GM19193 (cell line): ENCODE measurements around the gene NPAS2.

Experiments
- POLR2A ChIP-seq: IDR thresholded peaks from 4 replicates; pipeline ENCODE4 v1.6.1; 2011; ENCODE audit not compliant: insufficient read depth, insufficient read length; ENCODE audit errors: extremely low read depth

Gene NPAS2

DNA sequence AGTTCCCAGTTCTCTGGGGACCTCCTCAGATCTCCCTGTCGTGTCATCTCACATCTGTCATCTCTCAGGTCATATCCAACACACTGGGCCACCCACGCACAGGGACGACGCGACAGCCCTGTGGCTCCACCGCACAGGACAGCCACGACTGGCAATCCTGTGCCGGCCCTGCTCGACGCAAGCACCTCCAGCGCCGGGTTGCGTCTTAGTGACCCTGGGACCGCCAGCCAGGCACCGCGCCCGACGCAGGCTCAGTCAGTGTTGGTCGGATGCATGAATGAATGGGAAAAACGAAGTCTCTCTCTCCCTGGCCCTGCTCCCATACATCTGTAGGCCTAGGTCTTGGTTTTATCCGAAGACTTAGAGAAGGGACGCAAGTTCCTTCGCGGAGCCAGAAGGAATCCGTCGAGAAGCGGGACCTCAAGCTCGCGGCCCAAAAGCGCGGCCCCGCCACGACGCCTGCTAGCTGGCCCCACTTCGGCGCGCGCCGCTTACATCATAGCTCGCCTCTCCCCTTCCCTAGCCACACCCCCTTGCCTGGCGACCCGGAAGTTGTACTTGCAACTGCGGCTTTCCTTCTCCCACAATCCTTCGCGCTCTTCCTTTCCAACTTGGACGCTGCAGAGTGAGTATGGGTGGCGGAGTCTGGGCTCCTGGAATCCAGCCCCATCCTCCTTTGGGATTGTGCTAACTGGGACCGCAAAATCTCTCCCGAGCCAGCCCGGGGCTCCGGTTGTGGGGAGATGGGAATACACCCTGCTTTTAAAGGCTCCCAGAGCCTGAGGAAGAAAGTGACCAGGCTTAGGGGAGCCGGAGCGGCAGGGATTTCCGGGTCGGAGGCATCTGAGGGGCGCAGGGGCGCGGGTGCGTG lies 182.0 kb downstream of the NPAS2 start, which contains the start of gene RPL31:
Gene RPL31 (plus strand): TSS at position 599 of the 871 bp plus-strand sequence. CDS start 413 bp downstream, outside the sequence.
- TF ChIP-seq POLR2A = peak; percentile 99

DNA sequence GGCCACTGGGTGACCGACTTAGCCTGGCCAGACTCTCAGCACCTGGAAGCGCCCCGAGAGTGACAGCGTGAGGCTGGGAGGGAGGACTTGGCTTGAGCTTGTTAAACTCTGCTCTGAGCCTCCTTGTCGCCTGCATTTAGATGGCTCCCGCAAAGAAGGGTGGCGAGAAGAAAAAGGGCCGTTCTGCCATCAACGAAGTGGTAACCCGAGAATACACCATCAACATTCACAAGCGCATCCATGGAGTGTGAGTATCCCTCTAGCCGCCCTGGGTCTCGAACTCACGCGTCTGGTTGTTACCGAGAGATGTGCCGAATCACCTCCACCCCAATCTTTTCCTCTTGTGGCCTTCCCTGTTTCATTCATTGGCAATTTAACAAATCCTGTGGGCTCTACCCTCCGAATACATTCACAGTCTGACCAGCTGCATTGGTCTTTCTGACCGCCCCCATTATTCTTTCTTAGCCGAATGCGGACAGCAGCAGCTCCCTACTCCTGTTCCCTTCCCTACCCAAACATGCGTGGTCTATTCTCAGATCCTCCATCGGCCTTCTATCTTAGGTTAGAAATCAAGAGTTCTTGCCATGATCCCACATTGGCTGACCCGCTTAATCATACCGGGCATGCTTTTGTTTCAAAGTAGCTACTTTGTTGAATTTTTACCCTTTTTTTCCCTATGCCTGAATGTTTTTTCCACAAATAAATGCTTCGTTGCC lies 182.8 kb downstream of the NPAS2 start:
- no peak for TF ChIP-seq POLR2A

DNA sequence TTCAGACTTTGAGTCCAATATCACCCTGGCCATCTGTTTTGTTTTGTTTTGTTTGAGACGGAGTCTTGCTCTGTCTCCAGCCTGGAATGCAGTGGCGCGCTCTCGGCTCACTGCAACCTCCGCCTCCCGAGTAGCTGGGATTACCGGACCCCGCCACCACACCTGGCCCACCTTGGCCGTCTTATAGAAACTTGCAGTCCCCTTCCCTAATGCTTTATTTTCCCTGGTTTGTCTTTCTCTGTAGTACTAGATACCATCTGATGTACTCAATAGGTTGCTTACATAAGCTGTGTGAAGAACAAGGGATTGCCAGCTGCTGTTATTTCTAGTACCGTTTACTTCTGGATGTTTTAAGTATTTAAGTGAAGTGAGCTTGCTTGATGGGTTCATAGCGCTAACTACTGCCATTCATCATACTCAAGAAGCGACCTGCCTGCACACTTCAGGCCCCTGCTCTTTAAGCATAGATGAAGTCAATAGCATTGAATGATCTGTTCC lies 183.4 kb downstream of the NPAS2 start:
- TF ChIP-seq POLR2A = no peak

DNA sequence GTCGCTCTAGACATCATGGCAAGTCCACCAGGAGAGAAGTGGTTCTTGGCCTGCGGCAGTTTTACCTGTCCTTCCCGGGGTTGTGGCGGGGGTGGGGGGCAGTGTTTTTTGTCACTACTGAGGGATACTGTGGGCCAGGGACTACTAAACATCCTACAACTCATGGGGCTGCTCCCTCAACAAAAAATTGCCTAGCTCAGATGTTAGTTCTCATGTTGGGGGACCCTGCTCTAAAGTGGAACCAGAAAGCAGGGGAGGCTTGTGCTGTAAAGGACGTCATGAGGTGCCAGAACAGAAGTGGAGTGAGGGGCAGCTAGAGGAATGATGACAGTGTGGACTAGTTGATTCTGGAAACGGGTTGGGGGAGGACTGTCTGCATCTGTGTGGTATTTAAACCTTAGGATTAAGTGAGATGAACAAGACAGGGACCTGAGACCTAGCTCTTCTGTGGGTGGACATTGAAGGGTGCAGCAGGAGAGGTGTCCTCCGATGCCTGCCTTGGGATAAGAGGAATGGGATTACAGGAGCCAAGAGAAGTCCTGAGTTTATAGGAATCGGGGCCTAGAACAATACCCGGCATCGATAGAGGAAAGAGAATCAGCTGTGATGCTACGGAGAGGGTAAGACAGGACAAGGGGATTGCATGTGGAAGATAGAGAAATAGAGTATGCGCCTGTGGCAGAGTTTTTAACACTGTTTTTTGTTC lies 184.8 kb downstream of the NPAS2 start:
- no peak for TF ChIP-seq POLR2A

DNA sequence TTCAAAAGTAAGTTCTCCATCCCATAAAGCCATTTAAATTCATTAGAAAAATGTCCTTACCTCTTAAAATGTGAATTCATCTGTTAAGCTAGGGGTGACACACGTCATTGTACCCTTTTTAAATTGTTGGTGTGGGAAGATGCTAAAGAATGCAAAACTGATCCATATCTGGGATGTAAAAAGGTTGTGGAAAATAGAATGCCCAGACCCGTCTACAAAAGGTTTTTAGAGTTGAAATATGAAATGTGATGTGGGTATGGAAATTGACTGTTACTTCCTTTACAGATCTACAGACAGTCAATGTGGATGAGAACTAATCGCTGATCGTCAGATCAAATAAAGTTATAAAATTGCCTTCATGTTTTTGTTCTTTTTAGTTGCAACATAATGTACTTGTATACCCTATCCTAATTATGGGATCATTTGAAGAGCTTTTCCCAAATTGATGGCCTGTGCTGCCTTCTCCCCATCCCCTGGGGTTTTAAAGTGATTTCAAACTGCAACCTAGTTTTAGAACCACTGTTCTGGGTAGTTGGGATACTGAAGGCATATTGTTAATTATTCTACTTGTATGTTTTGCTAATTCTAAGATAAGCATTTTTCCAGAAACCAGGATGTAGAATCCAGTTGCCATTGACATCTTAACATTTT lies 186.3 kb downstream of the NPAS2 start:
- TF ChIP-seq POLR2A = no peak

DNA sequence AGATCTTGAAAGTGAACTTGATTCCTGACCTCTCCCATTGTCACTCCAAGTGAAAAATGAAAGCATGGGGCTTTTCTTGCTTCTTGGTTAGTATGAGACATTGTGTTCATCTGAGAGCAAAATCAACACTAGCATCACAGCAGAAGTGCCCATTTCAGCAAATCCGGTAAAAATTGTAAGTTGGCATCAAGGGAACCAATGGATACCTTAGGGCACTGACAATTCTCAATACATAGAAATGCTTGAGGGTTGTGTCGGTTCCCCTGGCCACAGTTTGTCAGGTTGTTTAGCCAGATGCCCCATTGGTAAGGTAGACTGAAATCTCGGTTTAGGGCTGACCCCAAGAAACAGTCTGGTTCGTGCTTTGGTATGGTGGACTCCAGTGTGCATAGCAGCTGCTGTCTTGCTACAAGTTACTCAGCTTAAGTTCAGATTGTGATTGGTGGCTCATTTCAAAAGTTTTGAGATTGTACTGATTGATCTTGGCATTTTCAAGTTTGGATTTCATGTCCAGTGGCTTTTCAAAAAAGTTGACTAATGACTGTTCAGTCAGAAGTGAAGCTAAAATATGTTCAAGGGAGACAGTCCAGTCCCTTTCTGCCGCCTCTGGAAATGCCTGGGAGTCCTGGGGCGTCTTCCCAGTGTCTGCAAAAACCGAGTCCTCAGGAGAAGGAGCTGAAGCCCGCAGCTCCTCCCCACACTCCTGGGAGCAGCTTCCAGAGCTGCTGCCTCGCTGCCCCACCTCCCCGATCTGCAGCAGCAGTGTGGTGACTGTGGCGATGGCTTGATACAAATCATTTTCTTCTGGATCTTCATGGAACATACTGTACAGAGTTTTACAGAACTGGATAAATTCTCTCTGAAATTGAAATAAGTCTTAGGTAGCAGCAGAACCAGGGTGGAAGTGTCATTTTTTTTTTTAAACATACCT lies 187.7 kb downstream of the NPAS2 start:
- TF ChIP-seq POLR2A = peak; percentile 38

DNA sequence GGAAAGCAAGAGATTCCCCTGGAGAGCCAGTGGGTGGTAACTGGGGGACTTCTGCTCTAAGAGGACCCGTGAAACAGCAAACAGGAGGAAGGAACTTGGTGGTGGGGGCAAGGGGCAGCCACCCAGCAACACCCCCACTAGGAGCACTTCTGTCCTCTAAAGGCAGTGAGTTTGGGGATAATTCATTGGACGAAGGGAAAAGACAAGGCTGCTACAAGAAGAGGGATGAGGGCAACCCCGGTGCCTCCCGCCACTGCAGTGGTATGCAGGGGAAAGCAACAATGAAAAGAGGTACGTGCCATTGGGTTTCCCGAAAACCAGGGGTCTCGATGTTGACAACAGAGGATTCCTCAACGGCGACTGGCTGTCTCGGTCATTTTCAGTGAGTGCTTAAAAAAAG lies 191.2 kb downstream of the NPAS2 start:
- TF ChIP-seq POLR2A = no peak

DNA sequence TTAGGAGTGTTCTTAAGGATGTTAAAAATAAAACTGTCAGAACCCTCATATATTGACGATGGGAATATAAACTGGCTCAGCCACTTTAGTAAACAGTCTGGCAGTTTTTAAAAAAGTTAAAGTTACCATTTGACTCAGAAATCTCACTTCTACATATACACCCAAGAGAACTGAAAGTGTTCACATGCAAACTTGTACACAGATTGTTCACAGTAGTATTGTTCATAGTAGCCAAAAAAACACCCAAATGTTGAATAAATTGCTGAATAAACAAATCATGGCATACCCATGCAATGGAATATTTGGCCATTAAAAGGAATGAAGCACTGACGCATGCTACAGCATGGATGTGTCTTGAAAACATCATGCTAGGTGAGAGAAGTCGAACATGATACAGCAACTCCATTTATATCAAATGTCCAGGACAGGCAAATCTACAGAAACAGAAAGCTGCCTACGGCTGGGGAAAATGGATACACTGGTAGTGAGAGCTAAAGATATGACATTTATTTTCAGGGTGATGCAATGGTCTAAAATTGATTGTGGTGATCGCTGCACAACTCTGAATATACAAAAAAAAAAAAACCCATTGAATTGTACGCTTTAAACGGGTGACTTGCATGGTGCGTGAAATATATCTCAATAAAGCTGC lies 192.2 kb downstream of the NPAS2 start:
- no peak for TF ChIP-seq POLR2A

DNA sequence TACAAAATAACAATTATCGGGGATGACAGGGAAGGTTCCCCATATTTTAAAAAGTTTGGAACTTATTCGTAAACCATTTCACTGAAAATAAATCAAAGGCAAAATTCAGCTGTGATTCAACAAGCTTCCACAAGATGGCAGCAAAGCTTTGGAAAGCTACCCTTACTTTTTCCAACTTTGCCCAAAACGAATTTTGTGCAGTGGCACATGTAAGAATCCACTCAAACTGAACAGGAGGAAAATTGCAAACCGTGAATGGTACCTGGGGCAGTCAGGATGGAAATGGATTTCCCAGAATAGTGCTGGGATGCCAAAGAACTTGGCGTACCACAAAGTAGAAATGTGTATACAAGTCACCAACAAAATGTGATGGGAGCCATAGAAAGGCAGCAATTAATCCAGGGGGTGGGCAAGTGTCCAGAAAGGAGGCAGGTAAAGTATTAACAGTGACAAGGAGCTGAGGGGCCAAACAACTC lies 192.8 kb downstream of the NPAS2 start:
- TF ChIP-seq POLR2A = no peak

DNA sequence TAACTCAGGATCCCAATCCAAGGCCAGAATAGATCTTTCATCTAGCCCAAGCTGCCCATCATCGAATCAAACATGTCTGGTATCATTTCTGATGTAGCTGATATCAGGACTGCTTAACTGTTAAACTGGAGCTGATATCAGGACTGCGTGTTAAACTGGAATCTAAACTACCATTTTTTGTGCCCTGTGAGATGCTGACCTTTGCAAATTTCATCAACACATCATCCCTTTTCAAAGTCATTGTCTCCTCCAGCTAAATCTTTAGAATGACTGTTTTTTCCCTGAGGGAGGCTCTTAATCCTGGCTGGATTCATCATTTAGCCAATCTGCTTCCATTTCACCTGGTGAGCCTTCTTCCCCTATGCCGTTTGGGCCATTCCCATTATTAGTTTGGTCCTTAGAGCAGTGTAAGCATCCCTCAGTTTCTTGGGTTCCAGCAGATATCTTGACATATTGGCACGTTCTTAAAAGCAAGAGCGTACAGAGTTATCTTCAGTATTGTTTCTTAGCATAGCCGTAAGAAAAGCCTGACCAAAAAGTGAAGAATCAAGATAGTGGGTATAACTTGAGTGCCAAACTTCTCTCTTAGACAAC lies 194.4 kb downstream of the NPAS2 start:
- TF ChIP-seq POLR2A = no peak

DNA sequence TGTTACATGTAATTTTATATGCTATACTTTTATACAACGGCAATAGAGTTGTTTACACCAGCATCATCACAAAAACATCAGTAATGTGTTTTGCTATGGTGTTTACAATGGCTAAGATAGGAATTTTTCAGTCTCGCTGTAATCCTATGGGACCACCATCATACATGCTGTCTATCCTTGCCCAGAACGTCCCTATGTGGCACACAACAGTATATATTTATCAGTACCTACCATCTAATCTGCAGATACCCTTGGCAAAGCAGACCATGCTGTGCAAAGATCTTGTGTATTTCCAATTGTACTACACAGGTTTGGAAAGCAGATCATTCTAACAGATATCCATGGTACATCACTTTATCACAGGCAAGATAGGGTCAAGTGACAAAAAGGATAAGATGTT lies 197.4 kb downstream of the NPAS2 start:
- no peak for TF ChIP-seq POLR2A

DNA sequence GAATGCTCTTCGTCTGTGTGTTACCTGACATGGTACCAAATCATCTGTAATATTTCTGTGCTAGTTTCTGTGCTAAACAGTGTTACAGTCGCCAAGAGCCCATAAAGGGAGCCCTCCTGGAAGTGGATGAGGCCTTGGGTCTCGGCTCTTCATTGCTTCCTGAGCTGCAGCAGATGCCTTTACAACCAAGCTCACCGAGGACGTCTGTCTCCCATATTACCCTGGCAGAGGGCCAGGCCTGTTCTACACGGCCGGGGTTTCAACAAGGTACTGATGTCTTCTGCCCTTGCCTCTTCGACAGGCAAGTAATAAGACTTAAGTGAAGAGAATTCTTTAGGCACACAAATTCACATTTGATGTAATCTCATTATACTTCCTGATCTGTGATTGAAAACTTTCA lies 199.0 kb downstream of the NPAS2 start:
- no peak for TF ChIP-seq POLR2A

DNA sequence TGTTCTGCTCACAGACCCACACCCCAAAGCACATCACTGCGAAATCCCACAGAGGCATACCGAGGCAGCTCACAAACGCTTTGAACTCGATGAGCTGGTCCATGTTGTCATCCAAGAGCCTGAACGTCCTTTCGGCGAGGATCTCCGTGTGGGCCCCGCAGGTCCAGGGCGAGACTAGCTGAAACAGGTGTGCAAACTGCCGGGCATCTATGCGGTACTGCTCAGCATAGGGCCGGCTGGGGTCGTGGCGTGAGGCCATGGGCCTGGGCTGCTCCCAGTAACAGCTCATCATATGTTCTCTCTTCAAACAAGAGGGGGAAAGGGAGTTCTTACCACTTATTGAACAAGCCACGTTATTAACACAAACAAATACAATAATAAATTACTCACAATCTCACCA lies 202.3 kb downstream of the NPAS2 start:
- TF ChIP-seq POLR2A = no peak
